ENCODE measurements around the gene DPF3.

DPF3 gene

DNA sequence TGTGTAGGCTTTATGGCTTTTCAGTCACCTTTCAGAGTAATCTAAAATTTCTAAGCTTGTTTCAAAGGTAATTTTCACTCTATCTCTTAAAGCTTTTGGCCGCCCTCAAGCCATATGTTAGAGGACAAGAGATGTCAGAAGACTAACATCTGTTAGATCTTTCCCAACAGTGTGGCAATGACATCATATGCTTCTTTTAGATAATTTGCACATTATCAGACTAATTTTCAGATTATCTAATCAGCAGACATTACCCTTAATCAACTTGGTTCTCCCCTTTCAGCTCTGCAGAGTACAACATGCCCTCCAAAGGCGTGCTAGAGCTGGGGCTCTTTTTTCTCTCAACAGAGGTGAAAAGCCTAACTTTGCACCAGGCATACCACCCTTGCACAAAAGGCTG, 207.1 kb downstream of the DPF3 start:
- H3K18ac ChIP-seq (ENCODE audit: low read length), result no peak overlapping the region
- no peak overlapping the region for H3K14ac ChIP-seq (ENCODE audit: low read length)
- peaks cover 10 to 15% of the 10 kb centered on the region in 2 donors for H3K4me1 ChIP-seq (ENCODE audit: control insufficient read depth in 2 of 2, insufficient read depth in 1 of 2, low read depth in 1 of 2, low read length in 2 of 2)
- H4K91ac ChIP-seq (ENCODE audit: low read depth, low read length, poor library complexity), result no peak overlapping the region
- no peaks in the 10 kb centered on the region for H3K79me1 ChIP-seq (ENCODE audit: low read depth, low read length)
- no CpG with 5 or more reads among the region's 2 CpGs for WGBS, 2 donors (ENCODE audit: extremely low coverage in 2 of 2, insufficient read length in 2 of 2, insufficient replicate concordance in 1 of 2)
- no peak overlapping the region for H3K27ac ChIP-seq (replicated peaks; ENCODE audit: low read length)
- H2BK12ac ChIP-seq (ENCODE audit: low read length), result no peak overlapping the region
- H3K23ac ChIP-seq (ENCODE audit: low read depth, low read length, poor library complexity), result no peak overlapping the region
- no peak overlapping the region for H2AK5ac ChIP-seq (ENCODE audit: low read depth, low read length)
- H3K9ac ChIP-seq (ENCODE audit: low read depth, low read length, poor library complexity), result no peak overlapping the region
- no peak overlapping the region for H2BK5ac ChIP-seq (ENCODE audit: low read length)
- no peak overlapping the region for H2BK15ac ChIP-seq (ENCODE audit: low read length)
- no peak overlapping the region for H2BK120ac ChIP-seq (ENCODE audit: low read depth, low read length)
- peaks cover 0 to 3% of the 10 kb centered on the region in 2 donors for H3K36me3 ChIP-seq (replicated peaks in 1 of 2; ENCODE audit: control insufficient read depth in 2 of 2, insufficient read depth in 2 of 2, low read length in 2 of 2)
- no peak for DNase-seq (ENCODE audit: low spot score)
- no peak overlapping the region for H3K4me3 ChIP-seq (ENCODE audit: low read length in 2 of 2)
- peaks cover 0 to 2% of the 10 kb centered on the region in 2 donors for H3K9me3 ChIP-seq (replicated peaks in 1 of 2; ENCODE audit: control insufficient read depth in 2 of 2, insufficient read depth in 1 of 2, low read depth in 1 of 2, low read length in 2 of 2)
- H4K8ac ChIP-seq (ENCODE audit: low read depth, low read length), result no peak overlapping the region
- no peak overlapping the region for H2AFZ ChIP-seq (ENCODE audit: low read length)
- H3K4me2 ChIP-seq (ENCODE audit: insufficient read depth, low read length, poor library complexity, severe bottlenecking), result no peak overlapping the region
- H3K27me3 ChIP-seq (ENCODE audit: control insufficient read depth in 3 of 3, insufficient read depth in 3 of 3, low read depth in 1 of 3, low read length in 3 of 3), result no peaks in the 10 kb centered on the region
- H3K4ac ChIP-seq (ENCODE audit: low read length), result no peak overlapping the region

DNA sequence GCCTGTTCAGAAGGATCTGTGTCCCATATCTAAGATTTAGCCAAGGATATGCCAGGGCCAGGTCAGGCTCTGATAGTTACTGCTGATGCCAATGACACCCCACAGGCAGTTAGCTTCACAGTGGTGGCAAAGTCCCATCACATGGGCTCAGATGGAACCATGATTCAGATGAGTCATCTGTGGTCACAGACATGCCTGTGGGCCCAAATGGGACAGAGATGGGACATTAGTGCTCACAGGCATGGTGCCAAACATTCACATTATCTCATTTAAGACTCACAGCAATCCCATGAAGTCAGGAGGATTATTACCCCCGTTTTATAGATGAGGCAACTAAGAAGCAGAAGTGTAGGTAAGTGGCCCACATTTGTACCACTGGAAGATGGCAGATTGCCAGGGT, 207.8 kb downstream of the DPF3 start:
- H3K14ac ChIP-seq (ENCODE audit: low read length), result no peak overlapping the region
- H4K8ac ChIP-seq (ENCODE audit: low read depth, low read length), result no peak overlapping the region
- peaks cover 0 to 2% of the 10 kb centered on the region in 2 donors for H3K9me3 ChIP-seq (replicated peaks in 1 of 2; ENCODE audit: control insufficient read depth in 2 of 2, insufficient read depth in 1 of 2, low read depth in 1 of 2, low read length in 2 of 2)
- H3K36me3 ChIP-seq (replicated peaks in 1 of 2; ENCODE audit: control insufficient read depth in 2 of 2, insufficient read depth in 2 of 2, low read length in 2 of 2), result peaks cover 0 to 3% of the 10 kb centered on the region in 2 donors
- no peak overlapping the region for H2AFZ ChIP-seq (ENCODE audit: low read length)
- H2BK15ac ChIP-seq (ENCODE audit: low read length), result no peak overlapping the region
- no peak overlapping the region for H2BK5ac ChIP-seq (ENCODE audit: low read length)
- H2AK5ac ChIP-seq (ENCODE audit: low read depth, low read length), result no peak overlapping the region
- no peak overlapping the region for H4K91ac ChIP-seq (ENCODE audit: low read depth, low read length, poor library complexity)
- H3K27me3 ChIP-seq (ENCODE audit: control insufficient read depth in 3 of 3, insufficient read depth in 3 of 3, low read depth in 1 of 3, low read length in 3 of 3), result no peaks in the 10 kb centered on the region
- no peak overlapping the region for H3K4me2 ChIP-seq (ENCODE audit: insufficient read depth, low read length, poor library complexity, severe bottlenecking)
- H3K9ac ChIP-seq (ENCODE audit: low read depth, low read length, poor library complexity), result no peak overlapping the region
- no peak overlapping the region for H2BK120ac ChIP-seq (ENCODE audit: low read depth, low read length)
- no peaks in the 10 kb centered on the region for H3K79me1 ChIP-seq (ENCODE audit: low read depth, low read length)
- H3K27ac ChIP-seq (replicated peaks; ENCODE audit: low read length), result no peak overlapping the region
- H3K23ac ChIP-seq (ENCODE audit: low read depth, low read length, poor library complexity), result no peak overlapping the region
- no peak overlapping the region for H3K18ac ChIP-seq (ENCODE audit: low read length)
- H3K4me3 ChIP-seq (ENCODE audit: low read length in 2 of 2), result no peak overlapping the region
- no peak for DNase-seq (ENCODE audit: low spot score)
- H3K4me1 ChIP-seq (ENCODE audit: control insufficient read depth in 2 of 2, insufficient read depth in 1 of 2, low read depth in 1 of 2, low read length in 2 of 2), result peaks cover 10 to 15% of the 10 kb centered on the region in 2 donors
- no CpG with 5 or more reads among the region's 1 CpG for WGBS, 2 donors (ENCODE audit: extremely low coverage in 2 of 2, insufficient read length in 2 of 2, insufficient replicate concordance in 1 of 2)
- H2BK12ac ChIP-seq (ENCODE audit: low read length), result no peak overlapping the region
- H3K4ac ChIP-seq (ENCODE audit: low read length), result no peak overlapping the region

DNA sequence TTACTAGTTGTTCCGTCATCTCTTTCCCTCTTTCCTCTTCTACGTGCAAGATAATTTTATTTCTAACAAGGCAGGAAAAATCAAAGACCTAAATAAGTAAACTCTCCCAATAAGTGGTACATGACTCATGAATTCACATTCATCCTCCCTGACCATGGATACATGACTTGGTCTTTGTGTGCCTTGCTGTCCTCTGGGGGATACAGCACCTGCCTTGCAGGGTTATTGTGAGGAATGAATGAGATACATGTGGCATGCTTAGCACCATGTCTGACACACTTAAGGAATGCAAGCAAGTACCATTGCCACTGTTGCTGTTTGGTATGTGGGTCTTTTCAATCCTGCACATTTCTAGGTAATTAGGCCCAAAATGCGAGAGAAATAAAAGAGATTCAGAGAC, 208.4 kb downstream of the DPF3 start:
- no peak overlapping the region for H2AK5ac ChIP-seq (ENCODE audit: low read depth, low read length)
- H2BK15ac ChIP-seq (ENCODE audit: low read length), result no peak overlapping the region
- no peak overlapping the region for H3K9ac ChIP-seq (ENCODE audit: low read depth, low read length, poor library complexity)
- H3K14ac ChIP-seq (ENCODE audit: low read length), result no peak overlapping the region
- no peak overlapping the region for H2BK5ac ChIP-seq (ENCODE audit: low read length)
- no peak overlapping the region for H2AFZ ChIP-seq (ENCODE audit: low read length)
- no peak overlapping the region for H3K23ac ChIP-seq (ENCODE audit: low read depth, low read length, poor library complexity)
- no peaks in the 10 kb centered on the region for H3K79me1 ChIP-seq (ENCODE audit: low read depth, low read length)
- no peak overlapping the region for H3K4me2 ChIP-seq (ENCODE audit: insufficient read depth, low read length, poor library complexity, severe bottlenecking)
- H3K27me3 ChIP-seq (ENCODE audit: control insufficient read depth in 3 of 3, insufficient read depth in 3 of 3, low read depth in 1 of 3, low read length in 3 of 3), result peaks cover 0 to 6% (median 0%) of the 10 kb centered on the region in 3 experiments
- no peak overlapping the region for H3K4me3 ChIP-seq (ENCODE audit: low read length in 2 of 2)
- no peak overlapping the region for H4K8ac ChIP-seq (ENCODE audit: low read depth, low read length)
- H4K91ac ChIP-seq (ENCODE audit: low read depth, low read length, poor library complexity), result no peak overlapping the region
- no peak overlapping the region for H3K4ac ChIP-seq (ENCODE audit: low read length)
- DNase-seq (ENCODE audit: low spot score), result no peak
- WGBS, 2 donors (ENCODE audit: extremely low coverage in 2 of 2, insufficient read length in 2 of 2, insufficient replicate concordance in 1 of 2), result no CpG with 5 or more reads among the region's 3 CpGs
- H3K36me3 ChIP-seq (replicated peaks in 1 of 2; ENCODE audit: control insufficient read depth in 2 of 2, insufficient read depth in 2 of 2, low read length in 2 of 2), result peaks cover 0 to 3% of the 10 kb centered on the region in 2 donors
- peaks cover 0 to 2% of the 10 kb centered on the region in 2 donors for H3K9me3 ChIP-seq (replicated peaks in 1 of 2; ENCODE audit: control insufficient read depth in 2 of 2, insufficient read depth in 1 of 2, low read depth in 1 of 2, low read length in 2 of 2)
- peaks cover 15% of the 10 kb centered on the region in 2 donors for H3K4me1 ChIP-seq (ENCODE audit: control insufficient read depth in 2 of 2, insufficient read depth in 1 of 2, low read depth in 1 of 2, low read length in 2 of 2)
- no peak overlapping the region for H3K27ac ChIP-seq (replicated peaks; ENCODE audit: low read length)
- H3K18ac ChIP-seq (ENCODE audit: low read length), result no peak overlapping the region
- H2BK12ac ChIP-seq (ENCODE audit: low read length), result no peak overlapping the region
- H2BK120ac ChIP-seq (ENCODE audit: low read depth, low read length), result no peak overlapping the region

DNA sequence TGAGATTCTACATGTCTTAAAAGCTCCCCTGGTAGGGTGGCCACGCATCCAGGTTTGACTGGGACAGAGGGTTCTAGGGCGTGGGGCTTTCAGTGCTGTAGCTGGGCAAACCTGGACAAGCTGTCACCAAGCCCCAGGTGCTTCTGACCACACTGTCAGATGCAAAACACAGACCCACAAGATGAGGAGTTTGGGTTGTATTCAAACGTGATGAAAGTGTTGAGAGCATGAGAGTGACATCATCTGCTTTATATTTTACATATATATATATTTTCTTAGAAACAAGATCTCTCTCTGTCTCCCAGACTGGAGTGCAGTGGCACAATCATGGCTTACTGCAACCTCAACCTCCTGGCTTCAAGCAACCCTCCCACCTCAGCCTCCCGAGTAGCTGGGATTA, 210.1 kb downstream of the DPF3 start:
- H4K8ac ChIP-seq (ENCODE audit: low read depth, low read length), result no peak overlapping the region
- no peak overlapping the region for H2BK5ac ChIP-seq (ENCODE audit: low read length)
- no peaks in the 10 kb centered on the region for H3K36me3 ChIP-seq (replicated peaks in 1 of 2; ENCODE audit: control insufficient read depth in 2 of 2, insufficient read depth in 2 of 2, low read length in 2 of 2)
- no peak for DNase-seq (ENCODE audit: low spot score)
- H2BK15ac ChIP-seq (ENCODE audit: low read length), result no peak overlapping the region
- no peak overlapping the region for H3K4me2 ChIP-seq (ENCODE audit: insufficient read depth, low read length, poor library complexity, severe bottlenecking)
- no peak overlapping the region for H2BK12ac ChIP-seq (ENCODE audit: low read length)
- no peaks in the 10 kb centered on the region for H3K9me3 ChIP-seq (replicated peaks in 1 of 2; ENCODE audit: control insufficient read depth in 2 of 2, insufficient read depth in 1 of 2, low read depth in 1 of 2, low read length in 2 of 2)
- H3K4me1 ChIP-seq (ENCODE audit: control insufficient read depth in 2 of 2, insufficient read depth in 1 of 2, low read depth in 1 of 2, low read length in 2 of 2), result peaks cover 14 to 22% of the 10 kb centered on the region in 2 donors
- H3K9ac ChIP-seq (ENCODE audit: low read depth, low read length, poor library complexity), result no peak overlapping the region
- H3K4ac ChIP-seq (ENCODE audit: low read length), result no peak overlapping the region
- H2AFZ ChIP-seq (ENCODE audit: low read length), result no peak overlapping the region
- no peak overlapping the region for H3K4me3 ChIP-seq (ENCODE audit: low read length in 2 of 2)
- H3K27ac ChIP-seq (replicated peaks; ENCODE audit: low read length), result no peak overlapping the region
- H3K18ac ChIP-seq (ENCODE audit: low read length), result no peak overlapping the region
- WGBS, 2 donors (ENCODE audit: extremely low coverage in 2 of 2, insufficient read length in 2 of 2, insufficient replicate concordance in 1 of 2), result no CpG with 5 or more reads among the region's 4 CpGs
- no peak overlapping the region for H3K14ac ChIP-seq (ENCODE audit: low read length)
- H3K79me1 ChIP-seq (ENCODE audit: low read depth, low read length), result no peaks in the 10 kb centered on the region
- H2AK5ac ChIP-seq (ENCODE audit: low read depth, low read length), result no peak overlapping the region
- H2BK120ac ChIP-seq (ENCODE audit: low read depth, low read length), result no peak overlapping the region
- no peak overlapping the region for H3K23ac ChIP-seq (ENCODE audit: low read depth, low read length, poor library complexity)
- no peak overlapping the region for H4K91ac ChIP-seq (ENCODE audit: low read depth, low read length, poor library complexity)
- H3K27me3 ChIP-seq (ENCODE audit: control insufficient read depth in 3 of 3, insufficient read depth in 3 of 3, low read depth in 1 of 3, low read length in 3 of 3), result peaks cover 0 to 13% (median 0%) of the 10 kb centered on the region in 3 experiments

Data from neuronal stem cell (in vitro differentiated cells).